Loucy (cell line): Measurements from ENCODE around the gene LENG8.

Source experiments
- H2AFZ ChIP-seq: fragments of 200-600 bp; sonication (generic); 2 replicates; pipeline ENCODE4 v1.6.0; 2016; ENCODE audit warnings: antibody characterized with exemption, mild to moderate bottlenecking, low read length, moderate library complexity
- H3F3A ChIP-seq: fragments of 200-600 bp; 2 replicates; pipeline ENCODE4 v1.6.0; 2016; ENCODE audit warnings: antibody characterized with exemption, low read depth, mild to moderate bottlenecking
- H3K27me3 ChIP-seq: fragments of 200-600 bp; sonication (generic); 2 replicates; pipeline ENCODE4 v1.6.1; 2014; ENCODE audit warnings: low read length, mild to moderate bottlenecking; ENCODE audit not compliant: insufficient read depth, poor library complexity, severe bottlenecking
- H3K36me3 ChIP-seq: fragments of 200-600 bp; sonication (generic); 2 replicates; pipeline ENCODE4 v1.6.1; 2016; ENCODE audit warnings: low read length; ENCODE audit not compliant: insufficient read depth
- H3K4me1 ChIP-seq: fragments of 200-600 bp; sonication (generic); 2 replicates; pipeline ENCODE4 v1.5.1; 2014; ENCODE audit warnings: low read length, mild to moderate bottlenecking; ENCODE audit not compliant: insufficient read depth, poor library complexity, severe bottlenecking
- H3K4me2 ChIP-seq: fragments of 200-600 bp; sonication (generic); 2 replicates; pipeline ENCODE4 v1.6.0; 2014; ENCODE audit warnings: antibody characterized with exemption, low read length, low read depth, mild to moderate bottlenecking; ENCODE audit not compliant: poor library complexity, severe bottlenecking
- H3K4me3 ChIP-seq: fragments of 200-600 bp; sonication (generic); 2 replicates; pipeline ENCODE4 v1.5.1; 2014; ENCODE audit warnings: low read length, mild to moderate bottlenecking, mixed read lengths; ENCODE audit not compliant: poor library complexity, severe bottlenecking
- H3K79me2 ChIP-seq: fragments of 200-600 bp; sonication (generic); 2 replicates; pipeline ENCODE4 v1.6.1; 2014; ENCODE audit warnings: low read length; ENCODE audit not compliant: insufficient read depth
- H3K9ac ChIP-seq: fragments of 200-600 bp; sonication (generic); 2 replicates; pipeline ENCODE4 v1.6.0; 2014; ENCODE audit warnings: mild to moderate bottlenecking, low read depth, low read length, moderate library complexity; ENCODE audit not compliant: poor library complexity, severe bottlenecking
- H3K9me2 ChIP-seq: fragments of 200-600 bp; sonication (generic); replicated peaks from 2 replicates; pipeline ENCODE4 v1.6.1; 2016; ENCODE audit warnings: low read depth, low read length, mixed read lengths
- H3K9me3 ChIP-seq: fragments of 200-600 bp; sonication (generic); 2 replicates; pipeline ENCODE4 v1.6.1; 2014; ENCODE audit warnings: mild to moderate bottlenecking, antibody characterized with exemption, low read length, low read depth; ENCODE audit not compliant: insufficient read depth
- H4K20me1 ChIP-seq: fragments of 200-600 bp; sonication (generic); 2 replicates; pipeline ENCODE4 v1.6.0; 2014; ENCODE audit warnings: antibody characterized with exemption, low read length, mild to moderate bottlenecking; ENCODE audit not compliant: insufficient read depth, poor library complexity, severe bottlenecking
- EZH2phosphoT487 ChIP-seq: fragments of 200-600 bp; IDR thresholded peaks from 2 replicates; pipeline ENCODE4 v1.6.1; 2018; ENCODE audit warnings: antibody characterized with exemption, mild to moderate bottlenecking, moderate library complexity, borderline replicate concordance
- TF ChIP-seq, protein P1 (sequence below): fragments of 200-600 bp; sonication (generic); conservative IDR thresholded peaks from 2 replicates; pipeline ENCODE4 v1.5.1; 2014; ENCODE audit warnings: mild to moderate bottlenecking, antibody characterized with exemption, low read length

The LENG8 gene

GRCh38 chr19:54420383-54421168, 28.4 kb upstream of the LENG8 start:
- no peaks in the 10 kb centered on the region for H3K9me3 ChIP-seq
- H3K4me3 ChIP-seq = no peak overlapping the region

GRCh38 chr19:54421169-54421516, 27.9 kb upstream of the LENG8 start:
- TF ChIP-seq EZH2phosphoT487 = no peak
- TF ChIP-seq, protein P1, sequence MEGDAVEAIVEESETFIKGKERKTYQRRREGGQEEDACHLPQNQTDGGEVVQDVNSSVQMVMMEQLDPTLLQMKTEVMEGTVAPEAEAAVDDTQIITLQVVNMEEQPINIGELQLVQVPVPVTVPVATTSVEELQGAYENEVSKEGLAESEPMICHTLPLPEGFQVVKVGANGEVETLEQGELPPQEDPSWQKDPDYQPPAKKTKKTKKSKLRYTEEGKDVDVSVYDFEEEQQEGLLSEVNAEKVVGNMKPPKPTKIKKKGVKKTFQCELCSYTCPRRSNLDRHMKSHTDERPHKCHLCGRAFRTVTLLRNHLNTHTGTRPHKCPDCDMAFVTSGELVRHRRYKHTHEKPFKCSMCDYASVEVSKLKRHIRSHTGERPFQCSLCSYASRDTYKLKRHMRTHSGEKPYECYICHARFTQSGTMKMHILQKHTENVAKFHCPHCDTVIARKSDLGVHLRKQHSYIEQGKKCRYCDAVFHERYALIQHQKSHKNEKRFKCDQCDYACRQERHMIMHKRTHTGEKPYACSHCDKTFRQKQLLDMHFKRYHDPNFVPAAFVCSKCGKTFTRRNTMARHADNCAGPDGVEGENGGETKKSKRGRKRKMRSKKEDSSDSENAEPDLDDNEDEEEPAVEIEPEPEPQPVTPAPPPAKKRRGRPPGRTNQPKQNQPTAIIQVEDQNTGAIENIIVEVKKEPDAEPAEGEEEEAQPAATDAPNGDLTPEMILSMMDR = no peak
- H3K4me2 ChIP-seq = no peak overlapping the region
- H3K9me2 ChIP-seq = no peaks in the 10 kb centered on the region
- H3K79me2 ChIP-seq = no peaks in the 10 kb centered on the region
- H3K27me3 ChIP-seq = no peaks in the 10 kb centered on the region
- H3F3A ChIP-seq = no peaks in the 10 kb centered on the region
- no peak overlapping the region for H2AFZ ChIP-seq
- H3K4me1 ChIP-seq = peaks cover 12% of the 10 kb centered on the region
- no peaks in the 10 kb centered on the region for H4K20me1 ChIP-seq
- no peaks in the 10 kb centered on the region for H3K36me3 ChIP-seq
- H3K9me3 ChIP-seq = no peaks in the 10 kb centered on the region
- H3K9ac ChIP-seq = no peak overlapping the region
- H3K4me3 ChIP-seq = no peak overlapping the region

More at GRCh38 chr19:54420383-54421168, 28.4 kb upstream of the LENG8 start:
- H3K36me3 ChIP-seq = no peaks in the 10 kb centered on the region
- H3K4me1 ChIP-seq = peaks cover 12% of the 10 kb centered on the region
- H4K20me1 ChIP-seq = no peaks in the 10 kb centered on the region
- no peaks in the 10 kb centered on the region for H3K27me3 ChIP-seq
- no peaks in the 10 kb centered on the region for H3K79me2 ChIP-seq
- no peaks in the 10 kb centered on the region for H3K9me2 ChIP-seq
- no peak overlapping the region for H2AFZ ChIP-seq
- TF ChIP-seq, protein P1 = no peak
- TF ChIP-seq EZH2phosphoT487 = no peak
- H3K4me2 ChIP-seq = no peak overlapping the region
- H3K9ac ChIP-seq = no peak overlapping the region
- H3F3A ChIP-seq = no peaks in the 10 kb centered on the region

DNA sequence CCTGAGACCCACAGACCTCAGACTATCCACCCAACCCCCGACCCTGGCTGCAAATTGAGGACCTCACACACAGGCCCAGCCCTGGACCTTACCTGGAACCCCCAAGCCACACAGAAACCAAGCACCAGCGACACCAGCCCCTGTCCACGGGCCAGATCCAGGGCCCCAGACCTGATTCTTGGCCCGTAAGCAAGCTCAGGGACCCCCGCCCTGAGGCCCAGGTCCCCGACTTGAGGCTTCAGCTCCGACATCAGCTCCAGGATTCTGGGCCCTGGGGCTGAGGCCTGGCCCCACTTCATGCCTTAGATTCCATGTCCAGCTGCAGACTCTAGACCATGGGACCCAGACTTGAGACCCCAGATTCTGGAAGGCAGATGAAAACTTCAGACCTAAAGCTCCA, 27.5 kb upstream of the LENG8 start:
- Histone ChIP-seq H3K36me3 (no peaks in the 10 kb centered on the region), H3K4me3 (no peak overlapping the region), H3K9me2 (no peaks in the 10 kb centered on the region), H3F3A (no peaks in the 10 kb centered on the region), H3K9me3 (no peaks in the 10 kb centered on the region), H3K4me2 (no peak overlapping the region), H3K4me1 (peaks cover 12% of the 10 kb centered on the region), H2AFZ (no peak overlapping the region), H3K9ac (no peak overlapping the region), H3K27me3 (no peaks in the 10 kb centered on the region), H4K20me1 (no peaks in the 10 kb centered on the region), H3K79me2 (no peaks in the 10 kb centered on the region)
- no peak for TF ChIP-seq EZH2phosphoT487
- TF ChIP-seq, protein P1 = no peak
